IMR-90 (cell line): ENCODE results near the gene PLOD1. TPM values are rescaled to one million over a fixed set of nuclear protein-coding genes. Genes with fewer than 3 reads are reported as not detected.

Experiments used
- ATAC-seq: fragments of 200-7000 bp; cut with Tn5 transposase; 2 replicates; pipeline ENCODE4 v1.9.1; 2020; ENCODE audit warnings: low read depth, mild to moderate bottlenecking, moderate library complexity
- BruUV-seq: library from RNA; stranded (reverse); fragments of 400-500 nt; replicated peaks from 2 replicates; lab custom pipeline; 2021; lab: Mats Ljungman, UMichigan
- CTCF ChIA-PET: fragments of 300-600 bp; formaldehyde crosslinking; extraction: SDS; loops from one replicate; lab custom pipeline; 2021; ENCODE audit warnings: antibody characterized with exemption; lab: Yijun Ruan, JAX
- POLR2A ChIA-PET: fragments of 300-600 bp; sonication (Branson Sonifier 250); formaldehyde crosslinking; loops from one replicate; lab custom pipeline; 2022; ENCODE audit warnings: antibody characterized with exemption; ENCODE audit not compliant: unreplicated experiment; lab: Charles Lee
- DNase-seq: peaks from one replicate; pipeline ENCODE4 v3.0.0; 2013
- H2AFZ ChIP-seq: replicated peaks from 2 replicates; pipeline ENCODE3; 2013; ENCODE audit warnings: low read length, mild to moderate bottlenecking; ENCODE audit not compliant: poor library complexity
- H2AK5ac ChIP-seq: 2 replicates; pipeline ENCODE4 v1.6.1; 2013; ENCODE audit warnings: low read depth, low read length, inconsistent platforms
- H2AK9ac ChIP-seq: replicated peaks from 2 replicates; pipeline ENCODE3; 2013; ENCODE audit warnings: mild to moderate bottlenecking, low read depth, low read length, moderate library complexity; ENCODE audit not compliant: poor library complexity
- H2BK120ac ChIP-seq: 2 replicates; pipeline ENCODE4 v1.6.1; 2013; ENCODE audit warnings: low read depth, low read length, inconsistent platforms
- H2BK15ac ChIP-seq: 3 replicates; pipeline ENCODE4 v1.6.1; 2013; ENCODE audit warnings: low read depth, low read length, inconsistent platforms
- H2BK20ac ChIP-seq: 2 replicates; pipeline ENCODE4 v1.6.1; 2013; ENCODE audit warnings: low read depth, mild to moderate bottlenecking, inconsistent platforms, low read length, moderate library complexity
- H2BK5ac ChIP-seq: 2 replicates; pipeline ENCODE4 v1.6.1; 2013; ENCODE audit warnings: mild to moderate bottlenecking, low read depth, low read length, inconsistent platforms; ENCODE audit not compliant: poor library complexity, severe bottlenecking
- H3K14ac ChIP-seq: replicated peaks from 2 replicates; pipeline ENCODE4 v1.6.1; 2013; ENCODE audit warnings: low read depth, low read length, inconsistent platforms
- H3K18ac ChIP-seq: 2 replicates; pipeline ENCODE4 v1.6.1; 2013; ENCODE audit warnings: low read depth, low read length, control low read depth
- H3K23ac ChIP-seq: 2 replicates; pipeline ENCODE4 v1.6.1; 2013; ENCODE audit warnings: low read depth, low read length, inconsistent platforms
- H3K27ac ChIP-seq: 2 replicates; pipeline ENCODE4 v1.5.1; 2013; ENCODE audit warnings: mild to moderate bottlenecking, control low read depth, low read length; ENCODE audit not compliant: insufficient read depth
- H3K27me3 ChIP-seq: 2 replicates; pipeline ENCODE4 v1.6.1; 2013; ENCODE audit warnings: low read length; ENCODE audit not compliant: control insufficient read depth, insufficient read depth
- H3K36me3 ChIP-seq: 2 replicates; pipeline ENCODE4 v1.6.1; 2013; ENCODE audit warnings: low read length, mixed read lengths; ENCODE audit not compliant: control insufficient read depth, insufficient read depth
- H3K4ac ChIP-seq: 2 replicates; pipeline ENCODE4 v1.6.1; 2013; ENCODE audit warnings: low read depth, low read length, inconsistent platforms
- H3K4me1 ChIP-seq: 2 replicates; pipeline ENCODE4 v1.6.1; 2013; ENCODE audit warnings: low read length, mixed read lengths; ENCODE audit not compliant: control insufficient read depth, insufficient read depth
- H3K4me2 ChIP-seq: 2 replicates; pipeline ENCODE4 v1.6.1; 2013; ENCODE audit warnings: low read depth, mild to moderate bottlenecking, control low read depth, low read length, moderate library complexity
- H3K4me3 ChIP-seq: 2 replicates; pipeline ENCODE4 v1.5.1; 2013; ENCODE audit warnings: low read depth, mild to moderate bottlenecking, control low read depth, low read length, moderate library complexity; ENCODE audit not compliant: insufficient read depth
- H3K56ac ChIP-seq: 2 replicates; pipeline ENCODE4 v1.6.1; 2013; ENCODE audit warnings: low read length, inconsistent platforms; ENCODE audit not compliant: insufficient read depth; ENCODE audit errors: extremely low read depth
- H3K79me1 ChIP-seq, 2 experiments: 2 replicates each; pipeline ENCODE4 v1.6.1; 2013; ENCODE audit warnings: low read length in 2 of 2, inconsistent platforms in 1 of 2, low read depth in 1 of 2
- H3K9ac ChIP-seq: 2 replicates; pipeline ENCODE4 v1.6.1; 2013; ENCODE audit warnings: low read depth, low read length, control low read depth
- H3K9me1 ChIP-seq: 2 replicates; pipeline ENCODE4 v1.6.1; 2013; ENCODE audit warnings: low read length, inconsistent platforms; ENCODE audit not compliant: insufficient read depth
- H3K9me3 ChIP-seq: 2 replicates; pipeline ENCODE4 v1.6.1; 2013; ENCODE audit warnings: low read length; ENCODE audit not compliant: control insufficient read depth, insufficient read depth
- H4K20me1 ChIP-seq: 2 replicates; pipeline ENCODE4 v1.6.1; 2013; ENCODE audit warnings: low read length, inconsistent platforms; ENCODE audit not compliant: insufficient read depth
- H4K5ac ChIP-seq: 2 replicates; pipeline ENCODE4 v1.6.1; 2013; ENCODE audit warnings: mild to moderate bottlenecking, low read depth, low read length, control low read depth
- H4K8ac ChIP-seq, 2 experiments: 2 replicates each; pipeline ENCODE4 v1.6.1; 2013; ENCODE audit warnings: low read depth in 2 of 2, low read length in 2 of 2, control low read depth in 1 of 2, inconsistent platforms in 1 of 2
- H4K91ac ChIP-seq: 2 replicates; pipeline ENCODE4 v1.6.1; 2013; ENCODE audit warnings: low read depth, low read length, inconsistent platforms; ENCODE audit not compliant: insufficient read depth
- BHLHE40 ChIP-seq: fragments of 150-350 bp; IDR thresholded peaks from 2 replicates; pipeline ENCODE4 v1.6.1; 2016; ENCODE audit warnings: mild to moderate bottlenecking, low read depth, low read length
- CHD1 ChIP-seq: IDR thresholded peaks from 2 replicates; pipeline ENCODE4 v1.6.1; 2012; ENCODE audit warnings: low read depth, low read length, improper control_type of control experiment
- CTCF ChIP-seq: conservative IDR thresholded peaks from 2 replicates; pipeline ENCODE4 v1.5.1; 2012; ENCODE audit warnings: mild to moderate bottlenecking, low read depth, low read length, improper control_type of control experiment
- ELK1 ChIP-seq: fragments of 150-350 bp; IDR thresholded peaks from 2 replicates; pipeline ENCODE4 v1.6.1; 2016; ENCODE audit warnings: low read depth, mild to moderate bottlenecking, low read length, moderate library complexity, borderline replicate concordance
- FOS ChIP-seq: fragments of 150-350 bp; IDR thresholded peaks from 2 replicates; pipeline ENCODE4 v1.6.1; 2016; ENCODE audit warnings: low read depth, low read length
- MXI1 ChIP-seq: IDR thresholded peaks from 2 replicates; pipeline ENCODE4 v1.6.1; 2012; ENCODE audit warnings: low read depth, mild to moderate bottlenecking, low read length, moderate library complexity, borderline replicate concordance
- NFE2L2 ChIP-seq: fragments of 150-350 bp; IDR thresholded peaks from 2 replicates; pipeline ENCODE4 v1.6.1; 2016; ENCODE audit warnings: low read depth, mild to moderate bottlenecking, low read length
- RAD21 ChIP-seq: IDR thresholded peaks from 2 replicates; pipeline ENCODE4 v1.6.1; 2012; ENCODE audit warnings: low read length, improper control_type of control experiment
- RCOR1 ChIP-seq: IDR thresholded peaks from 2 replicates; pipeline ENCODE4 v1.6.1; 2012; ENCODE audit warnings: mild to moderate bottlenecking, low read length, improper control_type of control experiment; ENCODE audit not compliant: insufficient replicate concordance
- SMC3 ChIP-seq: fragments of 150-350 bp; IDR thresholded peaks from 2 replicates; pipeline ENCODE4 v1.6.1; 2016; ENCODE audit warnings: low read depth, mild to moderate bottlenecking, antibody characterized with exemption, low read length, moderate library complexity
- USF2 ChIP-seq: fragments of 150-350 bp; IDR thresholded peaks from 2 replicates; pipeline ENCODE4 v1.6.1; 2017; ENCODE audit warnings: mild to moderate bottlenecking, antibody characterized with exemption, low read length, low read depth
- WGBS, 2 experiments: methylation state at CpG; one replicate each; pipeline versions ENCODE4 v1.1.5 to v1.1.7; 2013; ENCODE audit warnings: missing lambda C conversion rate in 2 of 2; ENCODE audit not compliant: insufficient read length in 1 of 2; ENCODE audit errors: extremely low coverage in 2 of 2; 5-methylcytosine and 5-hydroxymethylcytosine counted together
- dilution Hi-C: fragments of 300-500 bp; cut with HindIII; formaldehyde crosslinking; loops from one replicate; pipeline ENCODE4 v1.14.3; 2018; ENCODE audit warnings: low sequenced_read_pairs; ENCODE audit not compliant: unreplicated experiment
- in situ Hi-C: fragments of 300-500 bp; cut with MboI; formaldehyde crosslinking; loops from 3 replicates; pipeline ENCODE4 v1.14.3; 2019; ENCODE audit warnings: low sequenced_read_pairs, inconsistent platforms, mixed read lengths
- intact Hi-C: fragments of 100-400 bp; cut with micrococcal nuclease; formaldehyde crosslinking; loops from 2 replicates; pipeline ENCODE4 v1.10.0; 2022
- polyA plus RNA-seq, 3 experiments: library from polyadenylated mRNA; depleted of rRNA; stranded (reverse); fragments of >200 nt; gene quantifications; 2 replicates each; pipeline ENCODE4 v1.2.3, GENCODE V29; 2012; ENCODE audit warnings: low replicate concordance in 1 of 3
- total RNA-seq: library from RNA; depleted of rRNA; stranded (reverse); fragments of >200 nt; gene quantifications from 2 replicates; pipeline ENCODE4 v1.2.3, GENCODE V29; 2012

Gene PLOD1
- total and polyA plus RNA-seq, 2 of the 4 experiments (the other 2 are of a cell fraction), result 283 to 609 TPM

- Histone ChIP-seq H4K8ac (no peak overlapping the region), H3K9me1 (no peaks in the 10 kb centered on the region), H3K79me1 (peaks cover 5 to 13% of the 10 kb centered on the region in 2 experiments; a peak in 2 of 4 replicates), H4K91ac (no peak overlapping the region), H2BK15ac (no peak overlapping the region), H4K5ac (no peak overlapping the region), H2AK9ac (no peak overlapping the region), H2BK120ac (no peak overlapping the region), H2BK5ac (no peak overlapping the region), H3K27ac (no peak overlapping the region), H3K4ac (no peak overlapping the region), H2BK20ac (no peak overlapping the region), H3K9me3 (no peaks in the 10 kb centered on the region), H3K23ac (no peak overlapping the region), H2AFZ (no peak overlapping the region), H3K36me3 (peaks cover 72% of the 10 kb centered on the region), H3K56ac (no peak overlapping the region), H3K4me1 (no peaks in the 10 kb centered on the region), H3K14ac (no peak overlapping the region), H3K18ac (no peak overlapping the region), H4K20me1 (peaks cover 8% of the 10 kb centered on the region), H3K9ac (no peak overlapping the region), H3K27me3 (no peaks in the 10 kb centered on the region), H2AK5ac (no peak overlapping the region), H3K4me3 (no peak overlapping the region), H3K4me2 (no peak overlapping the region)
- CTCF ChIA-PET, result no interaction called here
- in situ Hi-C loops, result no loop called here
- WGBS, 2 experiments, result 96% methylated on average over 3 of the region's 5 CpGs; no CpG with 5 or more reads in 1 of the 2 experiments
- ATAC-seq, result no peak
- intact Hi-C loops, result no loop called here
- no peak for DNase-seq
- dilution Hi-C loops, result no loop called here
- no TSS peak for BruUV-seq
- POLR2A ChIA-PET, result no interaction called here
- TF ChIP-seq FOS, result no peak
- no peak for TF ChIP-seq RCOR1
- no peak for TF ChIP-seq ELK1
- TF ChIP-seq USF2, result no peak
- no peak for TF ChIP-seq NFE2L2
- no peak for TF ChIP-seq BHLHE40
- no peak for TF ChIP-seq MXI1
- no peak for TF ChIP-seq CHD1
- TF ChIP-seq RAD21, result no peak
- TF ChIP-seq CTCF, result no peak
- TF ChIP-seq SMC3, result no peak
Measured at GRCh38 chr1:11960276-11960675, 25.8 kb downstream of the PLOD1 start.
